ENCODE results near the gene RPUSD4. TPM values are rescaled to one million over a fixed set of nuclear protein-coding genes. Genes with fewer than 3 reads are reported as not detected.

Gene RPUSD4
- total and polyA plus RNA-seq, 10 of the 15 experiments (the other 5 are each of a cell fraction or from before 2014, with no cell fraction given): 24.5 to 47.6 (median 31.7) TPM

- no peaks in the 10 kb centered on the region for H4K20me1 ChIP-seq (ENCODE audit: control insufficient read depth, insufficient read depth)
- peaks cover 4 to 20% of the 10 kb centered on the region in 2 experiments; a peak in 3 of 4 replicates for H3K36me3 ChIP-seq (ENCODE audit: control insufficient read depth in 2 of 2, insufficient read depth in 2 of 2, low read length in 1 of 2)
- no peak for ATAC-seq
- H3K27ac ChIP-seq (ENCODE audit: control insufficient read depth, insufficient read depth): no peak overlapping the region
- no peaks in the 10 kb centered on the region for H3K79me2 ChIP-seq (ENCODE audit: control insufficient read depth, insufficient read depth, low read length)
- no peaks in the 10 kb centered on the region for H3K27me3 ChIP-seq (replicated peaks in 1 of 2; ENCODE audit: control insufficient read depth in 2 of 2, insufficient read depth in 2 of 2, low read length in 1 of 2)
- no peak overlapping the region for H3K4me3 ChIP-seq
- intact Hi-C loops (cut with micrococcal nuclease; ENCODE audit: unreplicated experiment): loop anchor here (5.0 kb wide), 1 partner anchor 340 kb away; no protein-coding TSS in a partner anchor
- POLR2A ChIA-PET: interaction anchor here (0.5 kb wide), 1 partner anchor 530 kb away, joined by 4 read pairs; no protein-coding TSS in a partner anchor
- CTCF ChIA-PET: interaction anchor here (0.7 kb wide), 1 partner anchor 223 kb away, joined by 3 read pairs; no protein-coding TSS in a partner anchor
- SMC1A ChIA-PET (ENCODE audit: uncharacterized antibody, unreplicated experiment): no interaction called here
- no peak for DNase-seq (ENCODE audit: low read depth, low spot score)
- no peak overlapping the region for H2AFZ ChIP-seq (ENCODE audit: control insufficient read depth, low read depth, low read length)
- H3K4me2 ChIP-seq (ENCODE audit: control insufficient read depth, insufficient read depth): no peak overlapping the region
- H3K4me1 ChIP-seq (ENCODE audit: control insufficient read depth, insufficient read depth, low read length): no peaks in the 10 kb centered on the region
- WGBS (ENCODE audit: insufficient coverage, insufficient replicate concordance, low lambda C conversion rate, missing lambda C conversion rate): 100% methylated on average over 2 of the region's 2 CpGs
- in situ Hi-C loops (cut with MboI): no loop called here
- FAIRE-seq: no peak
- no peak overlapping the region for H3K9ac ChIP-seq (ENCODE audit: control insufficient read depth, insufficient read depth, low read length)
- BruUV-seq (replicated peaks): no TSS peak
- TF ChIP-seq, protein P1, sequence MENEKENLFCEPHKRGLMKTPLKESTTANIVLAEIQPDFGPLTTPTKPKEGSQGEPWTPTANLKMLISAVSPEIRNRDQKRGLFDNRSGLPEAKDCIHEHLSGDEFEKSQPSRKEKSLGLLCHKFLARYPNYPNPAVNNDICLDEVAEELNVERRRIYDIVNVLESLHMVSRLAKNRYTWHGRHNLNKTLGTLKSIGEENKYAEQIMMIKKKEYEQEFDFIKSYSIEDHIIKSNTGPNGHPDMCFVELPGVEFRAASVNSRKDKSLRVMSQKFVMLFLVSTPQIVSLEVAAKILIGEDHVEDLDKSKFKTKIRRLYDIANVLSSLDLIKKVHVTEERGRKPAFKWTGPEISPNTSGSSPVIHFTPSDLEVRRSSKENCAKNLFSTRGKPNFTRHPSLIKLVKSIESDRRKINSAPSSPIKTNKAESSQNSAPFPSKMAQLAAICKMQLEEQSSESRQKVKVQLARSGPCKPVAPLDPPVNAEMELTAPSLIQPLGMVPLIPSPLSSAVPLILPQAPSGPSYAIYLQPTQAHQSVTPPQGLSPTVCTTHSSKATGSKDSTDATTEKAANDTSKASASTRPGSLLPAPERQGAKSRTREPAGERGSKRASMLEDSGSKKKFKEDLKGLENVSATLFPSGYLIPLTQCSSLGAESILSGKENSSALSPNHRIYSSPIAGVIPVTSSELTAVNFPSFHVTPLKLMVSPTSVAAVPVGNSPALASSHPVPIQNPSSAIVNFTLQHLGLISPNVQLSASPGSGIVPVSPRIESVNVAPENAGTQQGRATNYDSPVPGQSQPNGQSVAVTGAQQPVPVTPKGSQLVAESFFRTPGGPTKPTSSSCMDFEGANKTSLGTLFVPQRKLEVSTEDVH (IDR thresholded peaks at IDR 0.05; ENCODE audit: low read depth, partially characterized antibody): no peak
- TF ChIP-seq CBFB (IDR thresholded peaks at IDR 0.05; ENCODE audit: low read depth) (no peak), MYC (IDR thresholded peaks at IDR 0.05; ENCODE audit: insufficient read depth, insufficient read length, insufficient replicate concordance, low read length, severe bottlenecking) (no peak)
- TF ChIP-seq, protein P2, sequence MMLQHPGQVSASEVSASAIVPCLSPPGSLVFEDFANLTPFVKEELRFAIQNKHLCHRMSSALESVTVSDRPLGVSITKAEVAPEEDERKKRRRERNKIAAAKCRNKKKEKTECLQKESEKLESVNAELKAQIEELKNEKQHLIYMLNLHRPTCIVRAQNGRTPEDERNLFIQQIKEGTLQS (IDR thresholded peaks at IDR 0.05; ENCODE audit: borderline replicate concordance, extremely low read depth, low read depth, low read length): no peak
- RAD21 ChIA-PET (ENCODE audit: unreplicated experiment): no interaction called here
- H3K9me3 ChIP-seq (replicated peaks; ENCODE audit: control insufficient read depth, insufficient read depth, low read length): no peaks in the 10 kb centered on the region
Observed at GRCh38 chr11:126257764-126258163, 46.3 kb upstream of the RPUSD4 start.

Data from GM12878 (cell line).